ENCODE measurements around the gene CCNY.

Gene CCNY

DNA sequence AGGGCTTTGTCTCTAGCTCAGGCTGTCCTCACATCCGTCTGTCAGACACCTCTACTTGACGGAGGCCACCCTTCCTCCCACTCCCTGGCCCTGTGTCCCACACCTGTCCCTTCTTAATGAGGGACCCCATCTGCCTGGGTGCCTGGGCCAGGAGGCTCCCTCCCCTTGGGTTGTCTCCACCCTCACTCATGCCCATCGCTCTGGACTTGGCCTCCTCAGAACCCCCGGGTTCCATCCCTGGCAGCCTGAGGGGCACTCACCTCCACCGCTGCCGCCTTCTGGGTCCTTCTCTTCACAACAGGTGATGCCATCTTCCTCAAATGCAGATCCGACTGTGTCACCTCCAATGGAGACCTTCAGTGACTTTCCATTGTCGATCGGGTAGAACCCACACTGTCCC is 248.6 kb downstream of the CCNY start:
- TF ChIP-seq, protein P1, sequence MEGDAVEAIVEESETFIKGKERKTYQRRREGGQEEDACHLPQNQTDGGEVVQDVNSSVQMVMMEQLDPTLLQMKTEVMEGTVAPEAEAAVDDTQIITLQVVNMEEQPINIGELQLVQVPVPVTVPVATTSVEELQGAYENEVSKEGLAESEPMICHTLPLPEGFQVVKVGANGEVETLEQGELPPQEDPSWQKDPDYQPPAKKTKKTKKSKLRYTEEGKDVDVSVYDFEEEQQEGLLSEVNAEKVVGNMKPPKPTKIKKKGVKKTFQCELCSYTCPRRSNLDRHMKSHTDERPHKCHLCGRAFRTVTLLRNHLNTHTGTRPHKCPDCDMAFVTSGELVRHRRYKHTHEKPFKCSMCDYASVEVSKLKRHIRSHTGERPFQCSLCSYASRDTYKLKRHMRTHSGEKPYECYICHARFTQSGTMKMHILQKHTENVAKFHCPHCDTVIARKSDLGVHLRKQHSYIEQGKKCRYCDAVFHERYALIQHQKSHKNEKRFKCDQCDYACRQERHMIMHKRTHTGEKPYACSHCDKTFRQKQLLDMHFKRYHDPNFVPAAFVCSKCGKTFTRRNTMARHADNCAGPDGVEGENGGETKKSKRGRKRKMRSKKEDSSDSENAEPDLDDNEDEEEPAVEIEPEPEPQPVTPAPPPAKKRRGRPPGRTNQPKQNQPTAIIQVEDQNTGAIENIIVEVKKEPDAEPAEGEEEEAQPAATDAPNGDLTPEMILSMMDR (conservative IDR thresholded peaks at IDR 0.05; ENCODE audit: control insufficient read depth, insufficient read depth, low read depth, low read length): no peak
- DNase-seq (ENCODE audit: low read depth): no peak
- H3K4me3 ChIP-seq (ENCODE audit: control insufficient read depth, low read depth, low read length): no peak overlapping the region

GRCh38 chr10:35585356-35585755 is 249.0 kb downstream of the CCNY start:
- no peak for DNase-seq (ENCODE audit: low read depth)
- no peak overlapping the region for H3K4me3 ChIP-seq (ENCODE audit: control insufficient read depth, low read depth, low read length)
- TF ChIP-seq, protein P1 (conservative IDR thresholded peaks at IDR 0.05; ENCODE audit: control insufficient read depth, insufficient read depth, low read depth, low read length): no peak

GRCh38 chr10:35585903-35586535 is 249.7 kb downstream of the CCNY start:
- DNase-seq (ENCODE audit: low read depth): no peak
- no peak overlapping the region for H3K4me3 ChIP-seq (ENCODE audit: control insufficient read depth, low read depth, low read length)
- TF ChIP-seq, protein P1 (conservative IDR thresholded peaks at IDR 0.05; ENCODE audit: control insufficient read depth, insufficient read depth, low read depth, low read length): no peak

- TF ChIP-seq, protein P1 (conservative IDR thresholded peaks at IDR 0.05; ENCODE audit: control insufficient read depth, insufficient read depth, low read depth, low read length): no peak
- DNase-seq (ENCODE audit: low read depth): no peak
- H3K4me3 ChIP-seq (ENCODE audit: control insufficient read depth, low read depth, low read length): no peak overlapping the region
Observed at GRCh38 chr10:35588836-35589235, 252.5 kb downstream of the CCNY start.

- H3K4me3 ChIP-seq (ENCODE audit: control insufficient read depth, low read depth, low read length): no peak overlapping the region
- DNase-seq (ENCODE audit: low read depth): no peak
- TF ChIP-seq, protein P1 (conservative IDR thresholded peaks at IDR 0.05; ENCODE audit: control insufficient read depth, insufficient read depth, low read depth, low read length): no peak
Observed at GRCh38 chr10:35592441-35592840, 256.1 kb downstream of the CCNY start.

DNA sequence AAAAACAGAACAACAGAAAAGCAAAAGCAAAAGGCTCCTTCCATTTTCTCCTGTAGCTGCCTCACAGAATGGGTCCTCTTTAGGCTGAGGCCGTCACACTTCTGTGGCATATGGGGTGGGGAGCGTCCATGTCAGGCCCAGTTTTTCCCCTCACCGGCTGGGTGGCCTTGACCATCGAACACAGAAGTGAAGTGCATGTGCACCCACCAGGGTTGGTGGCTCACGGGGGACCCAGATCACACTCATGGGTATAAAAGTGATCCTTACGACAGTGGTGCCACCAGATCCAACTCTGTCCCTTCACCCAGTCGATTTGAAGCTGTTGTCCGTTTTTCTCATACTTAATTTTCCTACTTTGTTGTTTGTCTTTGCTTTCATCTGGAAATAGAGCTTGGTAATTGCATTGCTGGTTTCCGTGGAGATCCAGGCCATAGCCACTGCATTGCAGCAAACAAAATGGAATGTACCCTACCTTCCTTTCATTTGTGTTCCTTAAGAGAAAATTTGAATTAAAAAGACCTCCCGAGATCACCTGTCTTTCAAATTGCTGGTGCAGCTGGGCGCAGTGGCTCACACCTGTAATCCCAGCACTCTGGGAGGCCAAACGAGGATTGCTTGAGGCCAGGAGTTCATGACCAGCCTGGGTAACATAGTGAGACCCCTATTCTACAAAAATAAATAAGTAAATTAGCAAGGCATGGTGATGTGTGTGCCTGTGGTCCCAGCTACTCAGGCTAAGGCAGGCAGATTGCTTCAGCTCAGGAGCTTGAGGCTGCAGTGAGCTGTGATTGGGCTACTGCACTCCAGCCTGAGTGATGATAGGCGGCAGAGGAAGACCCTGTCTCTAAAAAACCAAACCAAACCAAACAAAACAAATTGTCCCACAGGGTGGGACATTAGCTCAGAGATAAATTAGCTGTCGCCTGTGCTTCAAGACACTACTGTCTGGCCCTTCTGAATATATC is 258.1 kb downstream of the CCNY start:
- no peak for DNase-seq (ENCODE audit: low read depth)
- TF ChIP-seq, protein P1 (conservative IDR thresholded peaks at IDR 0.05; ENCODE audit: control insufficient read depth, insufficient read depth, low read depth, low read length): no peak
- H3K4me3 ChIP-seq (ENCODE audit: control insufficient read depth, low read depth, low read length): no peak overlapping the region
